HG02798 (cell line): ENCODE results near the gene EIF4G3.
A peak's percentile ranks its signal among the peaks of the same experiment; 100 is the strongest.

Experiments
- ATAC-seq: cut with Tn5 transposase; IDR thresholded peaks from one replicate; pipeline ENCODE4 v1.9.1; 2021; ENCODE audit warnings: mild to moderate bottlenecking; ENCODE audit not compliant: unreplicated experiment, poor library complexity

EIF4G3 gene

DNA sequence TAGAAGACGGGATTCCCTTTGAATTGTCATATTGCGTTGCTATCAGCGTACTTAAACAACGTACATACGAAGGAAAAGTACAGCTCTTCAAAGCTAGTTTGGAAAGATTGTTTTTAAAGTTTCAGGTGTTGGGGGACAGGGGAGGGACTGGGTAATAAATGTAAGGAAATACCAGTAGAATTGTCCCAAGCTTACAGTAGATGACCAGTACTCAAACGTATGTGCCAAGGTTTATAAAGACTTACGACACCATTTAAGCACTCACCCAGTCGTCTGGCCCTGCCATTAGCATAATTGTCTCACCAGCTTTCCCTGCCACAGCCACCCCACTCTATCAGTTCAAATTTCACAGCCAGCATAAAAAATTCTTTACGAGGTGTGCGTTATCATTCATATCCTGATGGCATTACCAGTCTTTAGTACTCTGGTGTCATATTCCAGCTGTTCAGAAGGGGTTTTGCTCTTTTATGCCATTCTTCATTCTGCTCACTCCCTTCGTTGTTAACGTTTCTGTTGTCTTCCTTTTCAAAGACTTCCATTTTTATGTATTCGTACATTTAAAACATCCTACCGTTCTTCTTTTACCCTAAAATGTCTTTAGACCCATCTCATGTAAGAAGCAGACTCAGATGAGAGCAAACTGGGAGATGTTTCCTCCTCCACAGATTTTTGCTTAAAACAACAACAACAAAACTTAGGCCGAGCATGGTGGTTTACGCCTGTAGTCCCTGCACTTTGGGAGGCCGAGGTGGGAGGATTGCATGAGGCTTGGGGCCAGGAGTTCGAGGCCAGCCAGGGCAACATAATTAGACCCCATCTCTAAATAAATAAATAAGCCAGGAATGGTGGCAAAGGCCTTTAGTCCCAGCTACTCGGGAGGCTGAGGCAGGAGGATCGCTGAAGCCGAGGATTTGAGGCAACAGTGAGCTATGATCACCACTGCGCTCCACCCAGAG is 388.6 kb downstream of the EIF4G3 start:
- no peak for ATAC-seq

DNA sequence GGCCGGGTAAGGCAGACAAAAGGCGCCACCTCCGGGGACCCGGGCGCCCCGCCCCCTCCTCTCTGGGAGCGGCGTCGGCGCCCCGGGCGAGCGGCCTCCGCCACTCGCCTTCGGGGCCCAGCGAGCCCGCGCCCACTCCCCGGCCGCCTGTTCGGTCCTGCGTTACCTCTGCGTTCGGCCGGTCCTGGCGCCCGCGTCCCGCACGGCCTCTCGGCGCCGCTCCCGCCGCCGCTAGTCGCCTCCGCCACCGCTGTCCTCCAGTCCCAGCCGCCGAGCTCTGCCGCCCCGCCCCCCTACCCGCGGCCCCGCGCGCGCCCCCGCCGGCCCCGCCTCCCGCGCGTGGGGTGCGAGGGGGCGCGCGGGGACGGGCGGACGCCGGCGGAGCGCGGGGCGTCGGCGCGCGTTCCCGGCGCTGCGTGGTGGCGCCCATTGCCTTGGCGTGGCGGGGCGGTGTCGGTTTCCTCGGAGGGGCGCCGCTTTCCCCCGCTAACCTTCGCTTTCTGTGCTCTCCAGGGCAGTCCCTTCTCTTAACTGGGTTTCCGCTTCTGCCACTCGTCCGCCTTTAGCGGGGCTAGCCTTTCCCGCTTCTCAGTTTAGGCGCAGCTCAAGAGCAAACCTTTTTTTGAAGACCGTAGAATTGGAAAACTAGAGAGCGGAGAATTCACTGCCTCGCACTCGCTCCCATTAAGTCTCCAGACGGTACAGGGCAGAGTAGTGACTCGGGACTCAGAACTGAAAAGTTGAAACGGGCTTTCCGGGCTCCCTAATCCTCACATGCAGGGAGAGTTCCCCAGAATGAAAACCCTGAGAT is 389.5 kb downstream of the EIF4G3 start, which contains the start of gene HP1BP3:
TSS of gene HP1BP3 (minus strand) at position 279 of the 811 bp plus-strand sequence. CDS start 6,867 bp downstream, outside the sequence.
- peak; percentile 56 for ATAC-seq

DNA sequence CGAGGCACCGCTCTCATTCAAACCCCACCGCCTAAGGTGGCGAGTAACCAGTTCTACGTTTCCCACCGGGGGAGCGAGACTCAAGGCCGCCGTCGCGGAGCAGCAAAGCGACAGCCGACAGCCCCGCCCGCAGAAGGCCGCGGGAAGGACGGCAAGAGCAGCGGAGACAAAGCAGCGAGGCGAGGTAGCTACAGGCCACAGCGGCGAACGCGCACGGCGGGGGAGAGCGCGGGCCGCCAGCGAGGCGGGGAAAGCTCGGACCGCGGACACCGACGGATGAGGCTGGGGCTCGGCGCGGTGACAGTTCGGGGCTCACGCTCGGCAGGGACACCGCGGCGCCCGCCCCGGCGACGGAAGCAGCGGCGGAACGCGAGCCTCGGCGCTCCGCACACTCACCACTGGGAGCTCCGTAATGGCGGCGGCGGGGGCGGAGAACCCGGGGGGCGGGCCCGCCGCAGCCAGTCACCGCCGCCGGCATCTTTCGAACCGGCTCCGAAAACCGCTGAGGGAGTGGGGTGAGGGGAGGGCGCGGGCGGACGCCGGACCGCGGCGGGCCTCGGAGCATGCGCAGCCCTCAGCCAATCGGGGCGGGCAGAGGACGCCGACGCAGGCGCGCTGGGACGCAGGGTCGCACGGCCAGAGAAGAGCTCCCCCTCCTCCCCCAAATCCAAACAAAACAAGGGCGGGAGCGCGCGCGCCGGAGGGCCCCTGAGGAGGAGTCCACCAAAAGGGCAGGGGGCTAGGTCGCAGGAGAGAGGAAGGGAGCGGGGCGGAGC is 390.3 kb downstream of the EIF4G3 start:
- ATAC-seq, result peak; percentile 86

DNA sequence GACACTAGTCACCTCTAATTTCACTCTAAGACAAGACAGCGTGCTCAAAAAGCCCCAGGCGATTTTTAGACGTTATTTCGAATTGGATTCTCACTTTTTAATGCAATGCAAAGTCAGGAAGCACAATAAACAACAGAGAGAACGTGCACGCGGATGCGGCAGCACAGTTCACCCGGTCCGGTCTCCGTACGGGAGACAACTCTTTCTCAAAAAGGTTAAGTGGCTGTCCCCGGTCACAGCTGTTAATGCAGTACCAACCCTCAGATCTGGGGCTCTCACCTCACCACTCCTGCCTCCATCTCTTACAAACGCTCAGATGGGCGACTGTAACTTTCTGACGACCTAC is 390.8 kb downstream of the EIF4G3 start:
- no peak for ATAC-seq

- ATAC-seq, result no peak
These were observed 401.0 kb downstream of the EIF4G3 start for GRCh38 chr1:20775700-20776099.

- ATAC-seq, result no peak
These were observed 404.9 kb downstream of the EIF4G3 start for GRCh38 chr1:20771780-20772179.

DNA sequence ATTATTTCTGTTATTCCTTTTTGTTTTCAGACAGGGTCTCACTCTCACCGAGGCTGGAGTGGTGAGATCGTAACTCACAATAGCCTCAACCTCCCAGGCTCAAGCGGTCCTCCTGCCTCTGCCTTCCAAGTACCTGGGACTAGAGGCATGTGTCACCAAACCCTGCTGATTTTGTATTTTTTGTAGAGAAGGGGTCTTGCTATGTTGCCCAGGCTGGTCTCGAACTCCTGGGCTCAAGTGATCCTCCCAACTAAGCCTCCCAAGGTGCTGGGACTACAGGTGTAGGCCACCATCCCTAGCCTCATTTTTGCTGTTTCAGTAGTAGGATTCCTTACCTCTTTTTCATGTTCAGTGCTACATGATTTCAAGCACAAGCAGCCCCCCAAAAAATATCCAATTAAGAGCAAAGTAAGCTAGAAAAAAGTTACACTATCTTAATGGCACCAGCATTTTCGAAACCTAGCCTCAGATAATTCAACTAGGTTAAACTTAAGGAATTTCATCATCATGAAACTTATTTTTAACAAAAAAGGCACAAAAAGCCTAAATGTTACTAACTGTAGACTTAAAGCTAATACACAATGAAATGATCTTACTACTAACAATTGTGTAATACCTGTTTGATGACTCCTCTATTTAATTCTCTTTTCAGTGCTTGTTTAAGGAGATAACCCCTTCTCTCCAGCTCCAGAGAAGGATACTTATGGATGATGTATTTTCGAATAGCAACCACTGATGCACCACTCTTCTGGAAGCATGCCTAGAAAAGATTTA is 406.2 kb downstream of the EIF4G3 start:
- no peak for ATAC-seq

DNA sequence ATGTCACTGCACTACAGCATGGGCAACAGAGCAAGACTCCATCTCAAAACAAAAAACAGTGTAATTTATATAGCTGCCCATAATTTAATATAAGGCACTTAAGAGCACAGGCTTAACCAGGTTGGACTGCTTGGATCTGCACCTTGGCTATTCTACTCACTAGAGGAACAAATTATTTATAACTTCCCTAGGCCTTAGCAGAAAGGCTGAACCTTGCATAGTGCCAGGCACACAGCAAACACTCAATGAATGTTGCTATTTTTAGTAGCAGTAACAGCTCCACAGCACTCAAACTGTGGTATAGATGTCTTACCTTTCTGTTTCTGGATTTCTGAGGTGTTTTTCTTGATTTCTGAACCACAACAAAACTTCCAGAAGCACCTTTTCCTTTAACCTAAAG is 409.4 kb downstream of the EIF4G3 start:
- no peak for ATAC-seq

DNA sequence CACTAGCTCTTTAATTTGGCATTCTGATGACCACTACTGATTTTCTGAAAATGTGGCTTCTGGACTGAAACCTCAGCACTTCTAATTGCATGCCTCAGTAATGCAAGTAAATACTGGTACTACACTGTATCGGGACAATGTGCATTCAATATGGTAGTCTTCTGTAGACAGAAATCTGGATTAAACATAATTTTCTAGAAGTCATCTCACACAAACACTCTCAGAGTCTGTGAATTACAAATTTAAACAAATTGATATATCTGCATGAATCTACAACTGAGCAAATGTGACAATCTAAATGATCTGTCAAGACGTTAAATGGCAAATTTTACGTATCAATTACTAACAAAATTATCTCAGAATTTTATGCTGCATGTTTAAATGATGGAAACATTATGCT is 413.3 kb downstream of the EIF4G3 start:
- no peak for ATAC-seq

GRCh38 chr1:20760322-20760721 is 416.4 kb downstream of the EIF4G3 start:
- ATAC-seq, result no peak
